Measurements from ENCODE around the gene P3H4. TPM values are rescaled to one million over a fixed set of nuclear protein-coding genes. Genes with fewer than 3 reads are reported as not detected.

P3H4 gene
- total RNA-seq, 4 donors from 2014 or later, result 8.3 to 20.9 (median 19.1) TPM

- TF ChIP-seq POLR2AphosphoS5 (IDR thresholded peaks at IDR 0.05), result no peak
- no peak for TF ChIP-seq EP300 (IDR thresholded peaks at IDR 0.05)
- no peak for TF ChIP-seq POLR2A (IDR thresholded peaks at IDR 0.05)
- no peak for TF ChIP-seq CTCF (IDR thresholded peaks at IDR 0.05)
- Histone ChIP-seq H3K9me3 (no peaks in the 10 kb centered on the region), H3K4me1 (peaks cover 0 to 53% (median 30%) of the 10 kb centered on the region in 3 donors), H3K27me3 (peaks cover 57% of the 10 kb centered on the region), H3K36me3 (no peaks in the 10 kb centered on the region), H3K27ac (peak overlapping the region in 3 of 4 donors; percentile 43 to 82 (median 78)), H3K4me3 (peak overlapping the region in 1 of 2 donors; percentile 71)
- ATAC-seq, result no peak
- 22 to 89% methylated on average over 2 to 3 of the region's 6 CpGs for WGBS, 2 donors (ENCODE audit: low coverage in 1 of 2)
Measured at GRCh38 chr17:41784207-41784744, 27.5 kb downstream of the P3H4 start.

GRCh38 chr17:41782142-41782541 lies 29.6 kb downstream of the P3H4 start:
- H3K9me3 ChIP-seq, result no peaks in the 10 kb centered on the region
- ATAC-seq, result no peak
- H3K27me3 ChIP-seq, result peaks cover 57% of the 10 kb centered on the region
- no peaks in the 10 kb centered on the region for H3K36me3 ChIP-seq
- H3K4me1 ChIP-seq, result peaks cover 0 to 68% (median 41%) of the 10 kb centered on the region in 3 donors
- H3K4me3 ChIP-seq, result no peak overlapping the region
- peak overlapping the region in 3 of 4 donors; percentile 53 to 60 (median 53) for H3K27ac ChIP-seq
- TF ChIP-seq EP300 (IDR thresholded peaks at IDR 0.05), result no peak
- WGBS, 2 donors (ENCODE audit: low coverage in 1 of 2), result 49% methylated on average over 4 of the region's 4 CpGs; no CpG with 5 or more reads in 1 of the 2 donors

- 35 to 95% methylated on average over 4 of the region's 13 CpGs for WGBS, 2 donors (ENCODE audit: low coverage in 1 of 2)
- TF ChIP-seq POLR2A (IDR thresholded peaks at IDR 0.05), result no peak
- H3K9me3 ChIP-seq, result no peaks in the 10 kb centered on the region
- H3K36me3 ChIP-seq, result no peaks in the 10 kb centered on the region
- H3K4me1 ChIP-seq, result peaks cover 0 to 68% (median 46%) of the 10 kb centered on the region in 3 donors
- H3K4me3 ChIP-seq, result no peak overlapping the region
- ATAC-seq, result no peak
- peaks cover 53% of the 10 kb centered on the region for H3K27me3 ChIP-seq
- peak overlapping the region in 3 of 4 donors; percentile 53 to 60 (median 53) for H3K27ac ChIP-seq
Measured at GRCh38 chr17:41781404-41782110, 30.2 kb downstream of the P3H4 start.

- WGBS, 2 donors (ENCODE audit: low coverage in 1 of 2), result no CpG with 5 or more reads among the region's 1 CpG
- no peak for TF ChIP-seq EP300 (IDR thresholded peaks at IDR 0.05)
- no peak for TF ChIP-seq CTCF (IDR thresholded peaks at IDR 0.05)
- no peak for TF ChIP-seq POLR2AphosphoS5 (IDR thresholded peaks at IDR 0.05)
- TF ChIP-seq POLR2A (IDR thresholded peaks at IDR 0.05), result no peak
- no peak for ATAC-seq
- no peak overlapping the region for H3K27ac ChIP-seq
- H3K4me3 ChIP-seq, result no peak overlapping the region
- H3K36me3 ChIP-seq, result no peaks in the 10 kb centered on the region
- H3K9me3 ChIP-seq, result no peaks in the 10 kb centered on the region
- peaks cover 0 to 68% (median 41%) of the 10 kb centered on the region in 3 donors for H3K4me1 ChIP-seq
- H3K27me3 ChIP-seq, result peaks cover 37% of the 10 kb centered on the region
Measured at GRCh38 chr17:41779954-41780353, 31.8 kb downstream of the P3H4 start.

GRCh38 chr17:41777574-41778188 lies 34.1 kb downstream of the P3H4 start:
- H3K9me3 ChIP-seq, result no peaks in the 10 kb centered on the region
- H3K36me3 ChIP-seq, result no peaks in the 10 kb centered on the region
- peak overlapping the region in 3 of 4 donors; percentile 73 to 75 (median 74) for H3K27ac ChIP-seq
- no CpG with 5 or more reads among the region's 12 CpGs for WGBS, 2 donors (ENCODE audit: low coverage in 1 of 2)
- peaks cover 21% of the 10 kb centered on the region for H3K27me3 ChIP-seq
- TF ChIP-seq POLR2AphosphoS5 (IDR thresholded peaks at IDR 0.05) (peak; percentile 18), CTCF (IDR thresholded peaks at IDR 0.05) (no peak)
- H3K4me3 ChIP-seq, result no peak overlapping the region
- peak; percentile 71 for ATAC-seq
- peaks cover 0 to 76% (median 44%) of the 10 kb centered on the region in 3 donors for H3K4me1 ChIP-seq
